Measurements from ENCODE around the gene B9D1. TPM values are rescaled to one million over a fixed set of nuclear protein-coding genes. Genes with fewer than 3 reads are reported as not detected.

The B9D1 gene
- total RNA-seq, 1 experiment from 2014 or later: 19.0 TPM

DNA sequence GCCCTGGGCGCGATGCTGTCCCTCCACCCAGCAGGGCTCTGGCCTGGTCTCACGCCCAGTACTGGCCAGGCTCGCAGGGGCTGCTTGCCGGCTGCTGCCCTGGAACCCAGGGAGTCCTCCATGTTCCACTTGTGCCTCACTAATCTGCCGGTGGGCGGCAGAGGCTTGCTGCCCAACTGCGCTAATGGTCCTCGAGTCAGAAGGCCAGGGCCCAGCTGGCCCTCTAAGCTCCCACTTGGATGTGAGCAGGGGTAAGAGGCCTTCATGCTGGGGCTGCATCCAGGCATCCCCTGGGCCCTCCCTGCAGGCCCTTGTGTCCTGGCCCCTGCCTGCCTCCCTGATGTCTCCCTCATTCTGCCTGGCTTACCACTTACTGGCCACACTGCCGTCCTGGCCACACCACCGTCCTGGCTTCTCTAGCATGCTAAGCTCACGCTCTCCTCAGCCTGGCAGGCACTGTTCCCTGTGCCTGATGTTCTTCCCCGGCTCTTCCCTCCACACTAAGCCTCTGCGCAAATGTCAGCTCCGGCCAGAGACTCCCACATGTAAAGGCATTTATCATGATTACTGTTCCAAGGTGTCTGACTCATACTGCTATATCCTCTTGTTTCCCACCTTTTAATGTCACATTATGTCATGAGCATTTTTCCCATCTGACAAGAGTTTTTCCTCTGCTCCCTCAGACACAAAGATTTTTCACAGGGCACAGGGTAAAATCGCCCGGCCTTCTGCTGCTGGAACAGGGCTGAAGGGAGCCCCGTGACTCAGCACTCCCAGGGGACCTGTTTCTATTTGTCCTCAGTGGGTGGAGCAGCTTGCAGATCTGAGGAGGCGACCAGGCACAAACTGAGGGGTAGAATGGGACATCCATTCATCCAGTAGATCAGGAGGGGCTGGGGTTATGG lies 15.9 kb downstream of the B9D1 start:
- in situ Hi-C loops (cut with HindIII; ENCODE audit: low pct_unique_long_range_greater_than_20kb, low sequenced_read_pairs): no loop called here
- peak; percentile 59 for DNase-seq (ENCODE audit: low read depth, low spot score)

- in situ Hi-C loops (cut with HindIII; ENCODE audit: low pct_unique_long_range_greater_than_20kb, low sequenced_read_pairs): no loop called here
- no peak for DNase-seq (ENCODE audit: low read depth, low spot score)
Observed at GRCh38 chr17:19345486-19346350, 16.8 kb downstream of the B9D1 start.

- in situ Hi-C loops (cut with HindIII; ENCODE audit: low pct_unique_long_range_greater_than_20kb, low sequenced_read_pairs): no loop called here
- DNase-seq (ENCODE audit: low read depth, low spot score): no peak
Observed at GRCh38 chr17:19345067-19345460, 17.5 kb downstream of the B9D1 start.

- in situ Hi-C loops (cut with HindIII; ENCODE audit: low pct_unique_long_range_greater_than_20kb, low sequenced_read_pairs): no loop called here
- DNase-seq (ENCODE audit: low read depth, low spot score): no peak
Observed at GRCh38 chr17:19344311-19345066, 18.0 kb downstream of the B9D1 start.

DNA sequence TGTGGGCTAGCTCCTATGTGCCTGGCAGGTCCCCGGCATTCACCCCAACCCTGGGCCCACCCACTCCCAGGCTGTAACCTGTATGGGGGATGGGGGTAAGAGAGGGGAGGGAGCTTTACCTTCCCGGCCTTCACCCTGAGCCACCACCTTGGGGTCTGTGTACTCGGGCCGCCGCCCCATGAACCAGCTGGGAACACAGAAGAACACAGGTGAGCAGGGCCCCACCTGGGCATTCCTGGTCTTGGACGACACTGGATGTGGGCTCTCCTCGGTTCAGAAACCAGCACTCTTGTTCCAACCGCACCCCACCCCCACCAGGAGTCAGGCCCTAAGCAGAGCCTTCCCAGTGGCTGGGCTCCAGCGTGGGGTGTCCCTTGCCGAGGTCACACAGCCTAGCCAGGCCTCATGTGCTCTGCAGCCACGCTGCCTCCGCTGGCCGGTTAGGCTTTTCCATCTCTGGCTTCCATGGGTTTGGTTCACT lies 18.8 kb downstream of the B9D1 start:
- DNase-seq (ENCODE audit: low read depth, low spot score): no peak
- in situ Hi-C loops (cut with HindIII; ENCODE audit: low pct_unique_long_range_greater_than_20kb, low sequenced_read_pairs): no loop called here

DNA sequence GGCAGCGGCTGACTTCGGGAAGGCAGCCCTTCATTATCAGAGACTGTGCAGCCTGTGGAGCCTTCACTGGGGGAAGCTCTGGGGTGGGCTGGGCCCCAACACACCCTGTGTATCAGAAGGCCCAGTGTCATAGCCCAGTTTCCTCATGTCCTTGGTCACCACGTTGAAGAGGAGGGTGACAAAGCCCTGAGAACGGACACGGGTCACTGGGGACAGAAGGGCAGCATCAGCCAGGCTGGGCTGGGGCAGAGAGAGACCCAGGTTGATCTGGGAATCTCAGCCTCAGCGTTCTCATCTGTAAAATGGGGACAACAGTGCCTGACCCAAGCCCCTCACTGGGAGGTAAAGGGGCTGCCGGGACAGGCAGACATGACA lies 19.3 kb downstream of the B9D1 start:
- in situ Hi-C loops (cut with HindIII; ENCODE audit: low pct_unique_long_range_greater_than_20kb, low sequenced_read_pairs): no loop called here
- no peak for DNase-seq (ENCODE audit: low read depth, low spot score)

- DNase-seq (ENCODE audit: low read depth, low spot score): no peak
- in situ Hi-C loops (cut with HindIII; ENCODE audit: low pct_unique_long_range_greater_than_20kb, low sequenced_read_pairs): no loop called here
Observed at GRCh38 chr17:19342611-19343255, 19.8 kb downstream of the B9D1 start.

DNA sequence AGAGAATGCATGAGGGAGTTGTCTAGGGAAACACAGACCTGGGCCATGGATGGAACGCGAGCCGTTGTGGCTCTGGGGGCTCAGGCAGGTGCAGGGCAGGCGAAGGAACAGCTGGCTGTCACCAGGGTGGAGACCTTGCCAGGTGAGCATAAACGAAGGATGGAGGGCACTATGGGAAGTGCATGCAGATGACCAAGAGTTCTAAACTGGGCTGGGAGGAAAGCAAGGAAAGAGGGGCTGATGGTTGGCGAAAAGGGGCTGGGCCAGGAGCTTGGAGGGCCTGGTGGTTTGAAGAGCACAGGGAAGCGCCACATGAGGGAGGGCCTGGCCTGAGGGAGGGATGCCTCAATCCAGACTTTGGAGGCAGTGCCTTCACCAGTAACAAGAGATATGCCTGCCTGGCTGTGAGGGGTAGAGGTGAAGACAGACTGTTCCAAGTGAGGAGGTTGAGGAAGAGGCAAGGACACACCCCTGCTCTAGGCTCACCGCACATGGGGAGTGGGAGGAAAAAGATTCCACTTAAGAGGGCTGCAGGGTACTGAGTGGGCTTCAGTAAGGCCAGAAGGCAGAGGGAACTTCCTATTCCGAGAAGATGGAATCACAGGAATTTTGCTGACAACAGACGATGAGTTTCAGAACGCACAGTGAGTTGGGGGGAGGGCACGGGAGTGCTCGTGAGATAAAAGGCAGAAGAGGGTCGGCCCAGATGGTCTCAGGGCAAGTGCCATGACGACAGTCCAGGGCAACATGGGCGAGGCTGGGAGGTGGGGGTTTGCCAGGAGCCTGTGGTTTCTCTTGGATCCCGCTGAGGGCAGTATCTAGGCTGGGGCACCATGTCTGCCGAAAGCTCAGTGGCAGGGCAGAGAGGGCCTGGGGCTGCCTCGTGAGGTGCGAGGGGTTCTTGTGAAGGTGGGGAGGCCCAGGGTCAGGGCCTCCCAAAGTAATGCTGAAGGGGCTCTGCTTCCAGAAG lies 20.6 kb downstream of the B9D1 start:
- in situ Hi-C loops (cut with HindIII; ENCODE audit: low pct_unique_long_range_greater_than_20kb, low sequenced_read_pairs): no loop called here
- DNase-seq (ENCODE audit: low read depth, low spot score): no peak

DNA sequence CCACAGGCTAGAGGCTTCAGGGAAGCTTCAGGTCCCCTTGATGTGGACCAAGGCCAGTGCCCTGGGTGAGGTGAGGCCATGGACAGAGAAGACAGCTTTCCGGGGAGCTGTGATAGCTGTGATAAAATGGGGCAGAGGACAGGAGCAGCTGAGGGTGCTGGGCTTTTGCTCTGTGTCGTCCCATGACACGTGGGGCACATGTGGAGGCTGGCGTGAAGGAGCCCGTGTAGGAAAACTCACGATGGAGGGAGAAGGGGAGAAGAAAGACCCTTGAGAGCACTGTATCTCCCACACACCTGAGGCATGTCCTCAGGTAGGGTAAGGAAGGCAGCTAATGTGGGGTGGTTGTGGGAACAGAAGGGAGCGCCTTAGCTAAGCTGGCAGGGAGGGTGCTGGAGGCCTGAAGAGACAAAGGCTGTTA lies 21.3 kb downstream of the B9D1 start:
- in situ Hi-C loops (cut with HindIII; ENCODE audit: low pct_unique_long_range_greater_than_20kb, low sequenced_read_pairs): no loop called here
- DNase-seq (ENCODE audit: low read depth, low spot score): no peak

- in situ Hi-C loops (cut with HindIII; ENCODE audit: low pct_unique_long_range_greater_than_20kb, low sequenced_read_pairs): no loop called here
- no peak for DNase-seq (ENCODE audit: low read depth, low spot score)
Observed at GRCh38 chr17:19339341-19339815, 23.1 kb downstream of the B9D1 start.

DNA sequence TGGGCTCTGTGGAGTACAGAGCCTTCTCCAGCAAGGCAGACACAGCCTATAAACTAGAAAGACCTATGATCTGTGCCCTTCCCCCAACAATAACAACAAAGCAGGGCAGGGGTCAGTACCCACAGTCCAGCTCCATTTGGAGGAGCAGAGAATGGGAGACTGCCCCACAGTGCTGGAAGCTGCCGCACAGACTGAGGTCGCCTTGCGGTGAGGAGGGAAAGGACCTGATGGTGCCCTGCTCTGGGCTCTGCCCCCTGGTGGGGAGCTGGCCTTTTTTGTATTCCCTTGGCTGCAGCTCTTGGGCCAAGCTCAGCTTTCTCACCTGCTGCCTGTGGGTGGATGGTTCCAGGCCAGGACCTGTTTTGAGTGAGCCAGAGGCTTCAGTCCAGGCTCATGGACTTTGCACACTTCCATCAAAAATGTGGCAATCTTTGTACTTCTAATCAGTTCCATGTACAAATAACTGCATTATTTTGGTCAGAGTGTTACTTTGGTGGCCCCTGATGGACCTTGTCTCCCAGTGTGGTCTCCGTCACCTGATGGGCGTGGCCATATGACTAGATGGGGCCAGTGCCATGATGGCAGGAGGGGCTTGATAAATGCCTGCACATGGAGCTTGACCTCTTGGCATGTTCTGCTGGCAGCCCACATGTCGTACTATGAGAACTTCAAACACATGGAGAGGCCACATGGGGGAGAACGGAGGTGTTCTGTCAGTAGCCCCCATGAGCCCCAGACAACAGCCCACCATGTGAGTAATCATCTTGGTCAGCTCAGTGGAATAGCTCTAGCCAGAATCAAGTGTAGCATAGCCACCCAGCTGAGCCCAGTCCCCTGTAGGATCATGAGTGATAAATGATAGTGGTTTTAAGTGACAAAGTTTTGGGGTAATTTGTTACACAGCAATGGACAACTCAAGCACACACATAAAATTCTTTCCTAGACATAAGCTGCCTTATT lies 24.2 kb downstream of the B9D1 start:
- in situ Hi-C loops (cut with HindIII; ENCODE audit: low pct_unique_long_range_greater_than_20kb, low sequenced_read_pairs): no loop called here
- DNase-seq (ENCODE audit: low read depth, low spot score): peak; percentile 76

DNA sequence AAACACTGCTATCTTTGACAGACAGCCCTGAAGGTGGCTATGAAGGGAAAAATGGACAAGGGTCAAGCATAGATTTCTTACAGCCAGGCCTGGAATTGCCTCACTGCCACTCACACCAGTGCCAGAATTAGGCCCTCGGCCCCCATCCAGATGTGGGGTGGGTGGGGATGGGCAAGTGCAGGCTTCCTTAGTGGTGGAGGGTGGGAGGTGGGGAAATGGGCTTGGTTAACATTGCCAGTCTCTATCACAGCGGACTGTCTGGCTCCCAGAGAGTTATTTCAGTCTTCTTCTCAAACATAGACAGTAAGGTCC lies 24.9 kb downstream of the B9D1 start:
- no peak for DNase-seq (ENCODE audit: low read depth, low spot score)
- in situ Hi-C loops (cut with HindIII; ENCODE audit: low pct_unique_long_range_greater_than_20kb, low sequenced_read_pairs): no loop called here

GRCh38 chr17:19336938-19337711 lies 25.4 kb downstream of the B9D1 start:
- DNase-seq (ENCODE audit: low read depth, low spot score): peak; percentile 26
- in situ Hi-C loops (cut with HindIII; ENCODE audit: low pct_unique_long_range_greater_than_20kb, low sequenced_read_pairs): no loop called here

DNA sequence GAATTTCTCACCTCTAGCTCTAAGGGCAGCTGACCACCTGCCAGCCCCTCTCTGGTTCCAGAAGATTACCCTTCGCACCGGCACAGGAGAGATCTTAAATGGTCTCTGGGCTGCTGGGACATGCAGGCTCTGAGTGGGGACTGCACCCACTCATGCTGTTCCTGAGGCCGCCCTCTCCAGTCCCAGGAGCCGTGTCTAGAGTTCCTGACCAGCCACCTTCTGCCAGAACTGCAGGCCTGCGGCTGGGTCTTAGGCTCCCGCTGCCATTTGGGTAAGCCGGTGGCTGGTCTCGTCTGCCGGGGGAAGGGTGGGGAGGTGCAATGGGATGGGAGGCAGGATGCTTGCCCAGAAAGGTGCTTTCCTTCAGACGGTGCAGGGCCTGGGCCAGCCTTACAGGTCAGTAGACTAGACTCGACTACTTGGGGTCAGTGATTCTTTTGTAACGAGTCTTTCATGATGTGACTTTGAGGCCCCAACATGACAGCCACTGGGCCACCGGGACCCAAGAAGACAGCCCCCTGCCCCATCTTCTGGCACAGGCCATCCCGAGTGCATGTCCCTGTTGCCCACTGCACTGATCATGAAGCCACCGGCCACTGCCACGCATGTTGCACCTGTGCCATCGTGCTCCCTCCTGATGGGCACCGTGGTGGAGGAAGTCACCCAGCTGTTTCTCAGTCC lies 26.4 kb downstream of the B9D1 start:
- in situ Hi-C loops (cut with HindIII; ENCODE audit: low pct_unique_long_range_greater_than_20kb, low sequenced_read_pairs): no loop called here
- DNase-seq (ENCODE audit: low read depth, low spot score): no peak

Data from SK-MEL-5 (cell line).